GM15510 (cell line): ENCODE measurements around the gene ITGA8.

ENCODE experiments used
- POLR2A ChIP-seq: IDR thresholded peaks from 3 replicates; pipeline ENCODE4 v1.6.1; 2011; ENCODE audit warnings: borderline replicate concordance; ENCODE audit not compliant: insufficient read length; ENCODE audit errors: extremely low read depth

ITGA8 gene

GRCh38 chr10:15740261-15740660, 20.5 kb upstream of the ITGA8 start:
- no peak for TF ChIP-seq POLR2A

GRCh38 chr10:15739254-15739970, 19.7 kb upstream of the ITGA8 start:
- TF ChIP-seq POLR2A, result no peak

GRCh38 chr10:15738270-15738925, 18.7 kb upstream of the ITGA8 start:
- TF ChIP-seq POLR2A, result no peak

- no peak for TF ChIP-seq POLR2A
These were observed 17.9 kb upstream of the ITGA8 start for GRCh38 chr10:15737656-15738055.

- TF ChIP-seq POLR2A, result no peak
These were observed 16.0 kb upstream of the ITGA8 start for GRCh38 chr10:15735763-15736162.

- no peak for TF ChIP-seq POLR2A
These were observed 10.6 kb upstream of the ITGA8 start for GRCh38 chr10:15730341-15730740.

GRCh38 chr10:15729890-15730289, 10.2 kb upstream of the ITGA8 start:
- TF ChIP-seq POLR2A, result no peak

- TF ChIP-seq POLR2A, result no peak
These were observed 6.3 kb upstream of the ITGA8 start for GRCh38 chr10:15726042-15726441.

GRCh38 chr10:15725603-15726002, 5.9 kb upstream of the ITGA8 start:
- TF ChIP-seq POLR2A, result no peak

GRCh38 chr10:15724683-15725082, 5.0 kb upstream of the ITGA8 start:
- no peak for TF ChIP-seq POLR2A

- no peak for TF ChIP-seq POLR2A
These were observed 4.1 kb upstream of the ITGA8 start for GRCh38 chr10:15723803-15724202.

GRCh38 chr10:15720635-15721287, 1.0 kb upstream of the ITGA8 start:
- TF ChIP-seq POLR2A, result no peak

GRCh38 chr10:15719049-15719898, 448 bp downstream of the ITGA8 start:
- no peak for TF ChIP-seq POLR2A

- no peak for TF ChIP-seq POLR2A
These were observed 1.1 kb downstream of the ITGA8 start for GRCh38 chr10:15718694-15719048.
